Gastroesophageal sphincter (tissue), 3 donors: ENCODE results near the gene MYOT.

Experiments
- EP300 ChIP-seq: sonication (generic); formaldehyde crosslinking; IDR thresholded peaks from one replicate; pipeline ENCODE4 v1.6.1; 2017; ENCODE audit warnings: antibody characterized with exemption, mild to moderate bottlenecking
- POLR2A ChIP-seq, 2 donors: fragments of 450-650 bp; IDR thresholded peaks; one replicate each; pipeline ENCODE4 v1.6.1; 2017; ENCODE audit warnings: antibody characterized with exemption in 2 of 2, mild to moderate bottlenecking in 2 of 2, moderate library complexity in 1 of 2
- POLR2AphosphoS5 ChIP-seq: sonication (generic); formaldehyde crosslinking; IDR thresholded peaks from one replicate; pipeline ENCODE4 v1.6.1; 2017; ENCODE audit warnings: antibody characterized with exemption
- TF ChIP-seq, protein P1 (sequence below), 4 experiments: fragments of 200-600 bp in 2 of 4; fragments of 450-650 bp in 2 of 4; sonication (generic) in 1 of 4; IDR thresholded peaks; one replicate each; pipeline ENCODE4 v1.5.1; 2017 to 2019; ENCODE audit warnings: antibody characterized with exemption in 4 of 4, mild to moderate bottlenecking in 2 of 4, moderate library complexity in 2 of 4

- TF ChIP-seq, protein P1, sequence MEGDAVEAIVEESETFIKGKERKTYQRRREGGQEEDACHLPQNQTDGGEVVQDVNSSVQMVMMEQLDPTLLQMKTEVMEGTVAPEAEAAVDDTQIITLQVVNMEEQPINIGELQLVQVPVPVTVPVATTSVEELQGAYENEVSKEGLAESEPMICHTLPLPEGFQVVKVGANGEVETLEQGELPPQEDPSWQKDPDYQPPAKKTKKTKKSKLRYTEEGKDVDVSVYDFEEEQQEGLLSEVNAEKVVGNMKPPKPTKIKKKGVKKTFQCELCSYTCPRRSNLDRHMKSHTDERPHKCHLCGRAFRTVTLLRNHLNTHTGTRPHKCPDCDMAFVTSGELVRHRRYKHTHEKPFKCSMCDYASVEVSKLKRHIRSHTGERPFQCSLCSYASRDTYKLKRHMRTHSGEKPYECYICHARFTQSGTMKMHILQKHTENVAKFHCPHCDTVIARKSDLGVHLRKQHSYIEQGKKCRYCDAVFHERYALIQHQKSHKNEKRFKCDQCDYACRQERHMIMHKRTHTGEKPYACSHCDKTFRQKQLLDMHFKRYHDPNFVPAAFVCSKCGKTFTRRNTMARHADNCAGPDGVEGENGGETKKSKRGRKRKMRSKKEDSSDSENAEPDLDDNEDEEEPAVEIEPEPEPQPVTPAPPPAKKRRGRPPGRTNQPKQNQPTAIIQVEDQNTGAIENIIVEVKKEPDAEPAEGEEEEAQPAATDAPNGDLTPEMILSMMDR (IDR thresholded peaks at IDR 0.05): no peak
- TF ChIP-seq EP300 (no peak), POLR2AphosphoS5 (no peak), POLR2A (IDR thresholded peaks at IDR 0.05) (no peak)
These were observed 8.4 kb downstream of the MYOT start for GRCh38 chr5:137876101-137876500.
